ENCODE results near the gene POU2F3.
"Not testable (repeated sequence)": the region's sequence is repeated elsewhere in the genome, so short reads cannot be mapped to it uniquely, and the experiment has no call there.

POU2F3 gene

DNA sequence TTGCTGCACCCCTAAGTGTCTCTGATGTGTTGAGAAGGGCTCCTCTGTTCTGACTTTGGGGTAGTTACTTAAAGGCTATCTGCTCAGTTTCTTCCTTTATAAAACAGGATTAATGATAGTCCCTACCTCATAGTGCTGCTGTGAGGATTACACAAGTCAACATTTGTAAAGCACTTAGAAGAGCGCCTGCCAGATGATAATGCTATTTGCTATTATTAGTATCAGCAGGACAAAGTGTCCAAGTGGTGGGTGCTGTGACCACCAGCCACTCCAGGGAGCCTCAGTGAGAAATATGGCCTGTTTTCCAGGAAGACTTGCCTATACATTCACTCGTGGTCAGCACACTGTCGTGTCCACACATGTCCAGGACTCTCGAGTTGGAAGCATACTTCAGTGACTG lies 16.2 kb downstream of the POU2F3 start:
- no peak for DNase-seq

DNA sequence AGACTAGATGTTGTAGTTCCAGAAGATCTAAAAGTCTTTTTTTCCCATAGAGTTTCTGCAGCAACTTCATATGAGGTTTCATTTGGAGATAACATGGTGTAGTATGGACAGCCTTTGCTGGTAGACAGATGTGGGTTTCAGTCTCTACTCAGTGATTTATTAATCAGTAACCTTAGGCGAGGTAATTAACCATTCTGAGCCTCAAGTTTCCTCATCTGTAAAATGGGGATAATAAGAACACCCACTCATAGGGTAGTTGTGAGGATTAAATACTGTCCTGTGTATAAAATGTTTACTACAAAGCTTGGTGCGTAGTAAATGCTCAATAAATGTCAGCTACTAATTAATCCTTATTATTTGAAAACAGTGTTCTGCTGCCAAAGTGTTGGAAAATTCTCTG lies 16.8 kb downstream of the POU2F3 start:
- DNase-seq = no peak

DNA sequence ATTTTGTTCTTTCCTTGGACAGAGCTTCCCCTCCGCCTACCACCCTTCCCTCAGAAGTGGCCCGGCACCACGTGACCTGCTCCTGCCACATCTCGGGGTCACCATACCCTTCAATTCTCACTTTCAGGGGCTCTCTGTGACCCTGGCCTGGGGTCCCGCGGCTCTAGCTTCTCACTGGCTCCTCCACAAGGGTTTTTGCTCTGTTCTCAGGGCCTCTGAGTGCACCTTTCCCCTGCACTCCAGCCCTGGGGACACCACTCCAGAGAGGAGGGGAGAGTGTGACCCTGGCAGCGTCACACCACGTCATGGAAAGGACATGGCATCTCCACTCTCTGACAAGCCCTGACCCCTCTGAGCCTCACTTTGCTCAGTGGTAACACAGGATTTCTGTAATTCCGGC lies 17.4 kb downstream of the POU2F3 start:
- no peak for DNase-seq

DNA sequence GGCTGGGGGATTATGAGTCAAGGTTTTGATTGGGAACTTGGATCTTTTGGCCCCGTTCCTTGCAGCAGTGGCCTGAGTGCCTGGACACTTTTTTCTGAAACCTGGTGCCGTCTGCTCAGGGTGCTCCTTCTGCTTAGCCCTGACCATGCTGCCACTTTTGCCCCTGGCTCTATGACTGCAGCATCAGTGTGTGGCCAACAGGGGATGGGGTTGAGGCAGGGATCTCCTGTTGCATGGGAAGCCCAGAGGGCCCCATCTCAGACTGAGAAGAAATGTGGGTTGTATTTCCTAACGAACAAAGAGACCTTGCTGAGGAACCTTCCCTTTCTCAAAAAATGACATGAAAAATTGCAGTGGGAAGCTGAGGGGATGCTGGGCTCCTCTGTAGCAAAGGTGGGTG lies 18.7 kb downstream of the POU2F3 start:
- DNase-seq = no peak

DNA sequence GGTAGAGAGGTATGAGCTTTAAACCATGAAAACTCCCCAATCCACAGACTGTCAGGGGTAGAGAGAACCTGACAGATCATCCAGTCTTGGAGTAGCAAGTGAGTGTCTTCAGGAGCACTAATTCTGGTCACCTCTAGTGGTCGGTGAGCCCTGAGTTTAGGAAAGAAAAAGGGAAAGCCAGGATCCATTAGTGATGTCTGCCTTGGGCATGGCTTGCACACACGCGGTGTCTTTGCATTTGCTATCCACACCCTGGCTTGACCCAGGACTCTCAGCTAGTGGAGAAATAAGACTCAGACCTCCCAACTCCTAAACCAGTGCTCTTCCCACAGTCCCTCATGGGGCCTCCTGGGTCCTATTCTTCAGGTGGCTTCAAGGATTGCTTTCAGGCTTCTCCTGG lies 19.3 kb downstream of the POU2F3 start:
- no peak for DNase-seq

DNA sequence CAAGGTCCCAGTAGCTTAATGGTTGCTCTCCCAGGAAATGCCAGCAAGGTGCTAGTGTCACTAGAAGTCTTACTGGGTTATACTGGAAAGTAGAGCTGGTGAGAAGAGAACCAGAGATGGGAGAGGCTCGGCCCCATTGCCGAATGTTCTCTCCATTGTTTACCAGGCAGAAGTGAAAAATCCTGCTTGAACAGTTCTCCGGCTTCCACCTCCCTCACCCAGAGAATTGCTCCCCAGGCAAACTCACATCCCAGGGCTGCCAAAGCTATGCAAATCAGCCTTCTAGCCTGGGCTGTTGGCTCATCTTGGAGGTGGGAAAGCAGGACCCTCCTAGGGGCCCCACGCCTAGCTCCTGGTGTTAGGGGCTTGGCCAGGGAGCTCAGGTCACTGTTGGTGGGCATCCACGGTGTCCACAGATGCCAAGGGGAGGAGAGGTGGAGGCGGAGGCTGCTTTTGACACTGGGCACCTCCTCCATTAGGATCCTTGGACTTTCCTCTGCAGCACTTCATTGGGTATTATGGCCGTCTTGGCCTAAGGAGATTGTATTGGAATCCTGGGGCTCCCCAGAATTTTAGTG lies 20.1 kb downstream of the POU2F3 start:
- no peak for DNase-seq

DNA sequence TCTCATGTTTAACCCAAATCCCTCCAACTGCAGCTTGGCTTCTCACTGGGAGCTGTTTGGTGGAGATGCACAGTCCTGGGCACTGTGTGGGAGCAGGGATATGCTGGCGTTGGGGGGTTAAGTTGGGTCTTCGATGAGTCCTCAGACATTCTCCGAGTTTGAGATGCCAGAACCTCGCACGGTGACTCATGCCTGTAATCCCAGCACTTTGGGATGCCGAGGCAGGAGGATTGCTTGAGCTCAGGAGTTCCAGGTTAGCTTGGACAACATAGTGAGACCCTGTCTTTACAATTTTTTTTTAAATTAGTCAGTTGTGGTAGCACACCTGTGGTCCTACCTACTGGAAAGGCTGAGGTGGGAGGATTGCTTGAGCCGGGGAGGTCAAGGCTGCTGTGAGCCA lies 20.7 kb downstream of the POU2F3 start:
- DNase-seq = no peak

DNA sequence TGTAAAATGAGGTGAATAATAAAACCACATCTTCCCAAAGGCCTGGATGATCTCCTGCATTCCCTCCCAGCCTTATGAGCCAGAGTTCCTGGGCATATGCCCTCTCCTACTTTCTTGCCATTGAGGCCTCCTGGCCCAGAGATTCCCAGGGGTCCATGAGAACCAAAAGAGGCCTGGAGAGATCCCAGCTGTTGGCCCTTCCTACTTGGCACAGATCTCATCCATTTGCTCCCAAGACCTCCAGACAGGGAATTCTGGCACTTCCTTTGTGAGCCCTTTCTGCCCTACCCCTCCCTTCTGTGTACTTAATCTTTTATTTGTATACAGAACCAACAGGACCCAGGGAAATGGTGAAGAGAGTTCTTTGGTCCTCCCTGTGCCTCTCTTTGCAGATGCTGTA lies 21.4 kb downstream of the POU2F3 start:
- no peak for DNase-seq

DNA sequence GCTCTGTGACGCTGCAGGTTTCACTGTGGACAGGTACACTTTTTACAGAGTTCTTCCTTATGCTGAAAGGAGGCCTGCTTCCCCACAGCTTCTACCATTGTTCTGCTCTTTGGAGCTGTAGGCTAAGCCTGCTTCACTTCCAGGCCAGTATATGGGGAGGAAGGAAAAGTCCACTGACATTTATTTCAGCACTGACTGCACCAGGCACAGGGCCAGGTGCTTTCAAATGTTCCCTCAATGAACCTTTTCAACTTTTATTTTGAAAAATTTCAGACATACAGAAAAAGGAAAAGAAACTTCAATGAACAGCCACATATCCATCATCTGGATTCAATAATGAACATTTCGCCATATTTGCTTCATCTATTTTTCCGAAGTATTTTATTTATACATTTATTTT lies 22.0 kb downstream of the POU2F3 start:
- no peak for DNase-seq

DNA sequence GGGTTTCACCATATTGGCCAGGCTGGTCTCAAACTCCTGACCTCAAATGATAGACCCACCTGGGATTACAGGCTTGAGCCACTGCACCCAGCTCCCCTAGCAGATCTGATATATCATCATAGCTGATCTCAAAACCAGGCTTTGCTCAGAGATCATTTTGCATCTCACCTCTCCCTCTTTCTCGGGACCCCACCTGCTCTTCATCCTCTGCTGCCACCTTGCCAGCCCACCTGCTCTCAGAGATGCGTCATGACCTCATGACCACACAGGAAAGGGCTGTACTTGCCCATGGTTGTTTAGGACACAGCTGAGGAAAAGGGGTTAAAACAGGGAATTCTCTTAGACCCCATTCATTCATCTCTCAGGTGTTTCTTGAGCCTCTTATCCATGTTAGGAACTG lies 27.4 kb downstream of the POU2F3 start:
- no peak for DNase-seq

DNA sequence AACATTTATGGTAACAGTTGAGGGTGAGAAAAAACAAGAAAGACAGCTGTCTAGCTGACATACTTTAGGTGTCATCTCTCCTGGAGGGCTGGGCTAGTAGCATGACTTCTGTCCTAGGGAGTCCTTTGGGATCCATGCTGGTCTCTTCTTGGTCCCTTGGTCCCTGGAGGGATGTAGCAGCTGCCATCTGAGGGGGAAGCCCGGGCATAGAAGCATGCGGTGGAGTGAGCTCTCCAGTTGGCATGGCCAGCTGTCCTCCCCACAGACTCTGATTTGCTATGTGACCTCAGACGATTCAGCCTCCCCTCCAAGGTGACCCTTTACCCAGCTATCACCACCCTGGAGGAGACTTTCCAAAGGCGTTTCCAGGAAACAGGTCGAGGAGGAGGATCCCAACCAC lies 28.7 kb downstream of the POU2F3 start:
- DNase-seq = no peak

DNA sequence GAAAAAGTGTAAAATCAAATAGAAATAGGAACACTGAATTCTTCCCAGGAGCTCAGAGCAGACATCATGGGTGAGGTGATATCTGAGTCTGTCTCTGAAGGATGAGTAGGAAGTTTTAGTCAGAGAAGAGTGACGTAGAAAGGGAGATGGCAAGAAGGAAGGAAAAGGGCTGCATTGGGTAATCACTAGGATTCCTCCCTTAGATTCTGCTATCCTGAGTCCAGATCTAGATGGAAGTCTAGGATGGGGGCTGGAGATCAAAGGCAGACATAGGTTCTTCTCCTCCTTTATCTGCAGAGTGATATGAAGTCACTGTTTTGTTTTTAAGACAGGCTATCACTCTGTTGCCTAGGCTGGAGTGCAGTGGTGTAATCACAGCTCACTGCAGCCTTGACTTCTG lies 30.4 kb downstream of the POU2F3 start:
- DNase-seq = no peak

DNA sequence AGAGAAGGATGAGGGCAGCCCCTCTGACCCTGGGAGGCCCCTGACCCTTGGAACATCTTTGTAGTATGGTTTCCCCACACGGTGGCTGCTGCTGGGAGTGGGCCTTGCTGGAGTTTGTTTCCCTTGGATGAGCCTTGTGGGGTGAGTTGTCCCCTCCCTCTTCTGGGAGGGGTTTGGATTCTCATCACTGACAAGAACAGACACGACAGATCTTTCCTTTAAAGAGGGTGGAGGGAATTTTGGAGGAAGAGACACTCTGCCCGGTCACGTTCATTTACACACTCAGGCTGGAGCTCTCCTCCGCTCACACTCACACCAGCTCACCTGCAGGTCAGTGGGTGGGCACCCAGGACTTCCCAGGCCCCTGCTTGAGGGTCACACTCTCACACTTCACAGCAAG lies 31.7 kb downstream of the POU2F3 start:
- no peak for DNase-seq

DNA sequence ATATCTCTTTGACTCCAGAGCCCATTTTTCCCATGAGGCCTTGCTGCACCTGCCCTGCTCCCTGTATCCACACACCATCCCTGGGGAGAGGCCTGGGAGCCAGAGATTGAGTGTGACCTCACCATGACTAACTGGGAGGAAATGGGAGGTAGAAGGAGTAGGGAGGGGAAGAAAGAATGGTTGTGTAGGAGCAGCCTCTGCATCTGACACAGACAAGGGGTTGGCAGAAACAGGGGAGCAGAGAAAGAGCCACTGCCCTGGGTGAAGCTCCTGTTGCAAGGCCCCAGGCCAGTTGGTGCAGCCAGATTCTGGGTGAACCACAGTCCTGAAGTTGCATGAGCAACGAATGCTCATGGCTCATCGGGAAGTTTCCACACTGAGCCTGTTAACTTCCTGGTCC lies 32.4 kb downstream of the POU2F3 start:
- no peak for DNase-seq

DNA sequence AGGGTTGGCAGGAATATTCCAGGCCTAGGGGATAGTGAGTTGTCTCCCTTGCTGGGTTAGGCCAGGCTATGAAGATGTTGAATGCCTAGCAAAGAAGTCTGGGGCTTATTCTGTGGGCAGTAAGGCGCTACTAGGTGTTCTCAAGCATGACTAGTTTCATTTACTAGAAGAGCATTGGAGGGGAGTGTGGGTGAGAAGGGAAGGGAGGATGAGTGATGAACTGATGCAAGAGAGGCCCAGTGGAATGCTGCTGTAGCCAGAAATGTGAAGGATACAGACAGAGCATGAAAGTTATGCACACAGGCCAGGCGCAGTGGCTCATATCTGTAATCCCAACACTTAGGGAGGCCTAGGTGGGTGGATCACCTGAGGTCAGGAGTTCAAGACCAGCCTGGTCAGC lies 33.5 kb downstream of the POU2F3 start:
- DNase-seq = no peak

DNA sequence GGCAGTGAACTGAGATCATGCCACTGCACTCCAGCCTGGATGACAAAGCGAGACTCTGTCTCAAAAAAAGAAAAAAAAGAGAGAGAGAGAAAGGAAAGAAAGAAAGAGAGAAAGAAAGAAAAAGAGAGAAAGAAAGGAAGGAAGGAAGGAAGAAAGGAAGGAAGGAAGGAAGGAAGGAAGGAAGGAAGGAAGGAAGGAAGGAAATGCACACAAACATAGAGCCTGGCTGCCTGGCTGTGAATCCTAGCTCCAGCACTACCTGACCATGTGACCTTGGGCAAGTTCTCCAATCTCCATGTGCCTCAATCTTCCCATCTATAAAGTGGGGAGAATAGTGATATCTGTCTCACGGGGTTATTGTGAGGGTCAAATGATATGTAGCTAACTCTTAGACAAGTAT lies 34.0 kb downstream of the POU2F3 start:
- DNase-seq = not testable (repeated sequence)

DNA sequence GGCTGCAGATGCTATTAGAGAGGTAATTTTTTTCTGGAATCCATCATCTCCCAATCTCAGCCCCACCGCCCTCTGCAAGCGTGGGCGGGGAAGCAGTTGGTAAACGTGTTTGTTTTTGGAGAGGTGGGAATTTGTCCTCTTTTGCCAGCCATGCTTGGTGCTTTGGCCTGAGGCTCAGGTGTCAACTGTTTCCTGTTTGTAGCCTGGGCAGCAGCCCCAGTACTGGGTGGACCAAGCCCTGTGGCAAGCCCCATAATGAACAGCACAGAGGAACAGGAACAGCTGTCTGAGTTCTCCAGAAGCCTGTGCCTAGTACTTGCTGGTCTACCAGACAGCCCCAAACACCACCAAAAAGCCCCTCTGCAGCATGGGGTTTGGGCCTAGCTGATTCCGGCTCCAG lies 39.6 kb downstream of the POU2F3 start:
- no peak for DNase-seq

DNA sequence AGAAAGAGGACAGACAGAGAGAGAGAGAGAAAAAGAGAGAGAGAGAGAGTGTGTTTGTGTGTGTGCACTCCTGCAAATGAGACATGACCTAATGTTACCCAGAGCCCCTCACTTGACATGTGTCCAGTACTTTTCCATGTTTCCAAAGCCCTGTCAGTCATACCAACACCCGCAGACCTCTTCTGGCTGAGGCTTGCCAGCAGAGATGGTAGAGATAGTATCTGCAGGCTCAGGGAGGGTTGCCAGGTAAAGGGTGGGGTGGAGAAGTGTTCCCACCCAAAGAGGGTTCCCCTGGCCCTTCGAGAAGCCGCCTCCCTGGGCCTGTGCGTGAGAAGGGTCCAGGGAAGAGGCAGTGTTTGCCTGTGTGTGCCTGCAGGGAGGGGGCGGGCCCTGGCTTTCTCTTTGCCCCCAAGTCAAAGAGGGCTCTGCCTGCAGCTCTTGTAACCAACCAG lies 40.7 kb downstream of the POU2F3 start:
- DNase-seq = no peak

DNA sequence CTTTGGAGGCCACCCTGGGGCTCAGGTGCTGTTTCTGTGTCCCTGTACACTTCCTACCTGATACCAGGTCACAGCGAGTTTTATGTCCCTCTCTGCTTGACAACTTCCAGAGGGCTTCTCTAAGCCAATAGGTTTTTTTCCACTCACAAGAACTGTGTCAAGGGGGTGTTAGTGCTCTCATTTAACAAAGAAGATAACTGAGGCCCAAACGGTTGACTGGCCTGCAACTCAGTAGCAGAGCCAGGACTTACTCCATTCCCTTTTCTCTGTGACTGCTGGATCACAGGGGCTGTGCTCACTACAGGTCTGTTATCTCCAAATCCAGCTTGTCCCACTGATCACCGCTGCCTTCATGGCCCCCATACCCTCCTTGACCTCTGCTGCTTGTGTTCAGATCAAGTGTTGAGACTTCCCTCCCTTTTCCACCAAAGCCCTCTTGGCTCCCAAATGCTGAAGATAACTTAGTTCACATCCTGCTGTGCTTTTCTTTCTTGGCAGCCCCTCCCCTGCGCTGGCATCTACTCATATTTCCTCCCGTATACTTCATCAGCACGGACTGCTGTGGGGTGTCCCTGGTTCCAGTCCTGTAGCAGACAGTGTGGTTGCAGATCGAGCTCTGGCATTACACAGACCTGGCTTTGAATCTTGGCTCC lies 41.3 kb downstream of the POU2F3 start:
- no peak for DNase-seq

DNA sequence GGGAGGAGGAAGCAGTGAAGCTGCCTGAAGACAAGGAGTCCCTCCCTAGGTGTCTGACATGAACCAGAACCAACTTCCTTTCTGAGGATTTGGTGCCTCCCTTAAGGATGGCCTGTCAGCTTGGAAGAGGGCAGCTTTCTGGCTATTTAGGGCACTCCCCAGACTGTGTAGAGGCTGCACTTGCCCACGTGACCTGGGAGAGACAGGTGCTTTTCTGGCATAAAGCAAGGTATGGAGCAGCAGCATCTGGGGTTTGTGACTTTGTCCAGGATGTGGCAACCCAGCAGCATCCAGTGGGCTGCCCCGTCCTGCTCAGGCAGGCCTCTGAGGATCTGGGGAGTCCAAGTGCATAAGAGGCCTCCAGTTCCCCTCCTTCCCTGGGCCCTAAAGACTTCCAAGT lies 43.2 kb downstream of the POU2F3 start:
- no peak for DNase-seq

DNA sequence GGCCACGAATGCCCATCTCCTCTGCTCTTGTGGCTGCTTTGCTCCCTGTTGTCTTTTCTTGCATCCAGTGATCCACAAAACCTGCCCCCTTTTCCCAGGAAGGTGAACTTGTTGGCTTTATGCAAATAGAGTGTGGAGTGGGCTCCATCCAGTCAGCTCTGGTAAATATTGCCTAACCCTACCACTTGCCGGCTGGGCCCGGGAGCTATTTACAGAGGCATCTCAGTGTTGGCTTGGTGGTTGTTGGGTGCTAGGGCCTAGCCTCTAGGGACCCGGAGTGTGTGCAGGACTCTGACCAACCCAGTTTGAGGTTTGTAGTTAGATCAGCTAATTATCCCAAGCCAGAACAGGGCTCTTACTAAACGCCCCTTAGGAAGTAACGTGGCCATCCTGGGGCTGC lies 44.3 kb downstream of the POU2F3 start:
- DNase-seq = no peak

DNA sequence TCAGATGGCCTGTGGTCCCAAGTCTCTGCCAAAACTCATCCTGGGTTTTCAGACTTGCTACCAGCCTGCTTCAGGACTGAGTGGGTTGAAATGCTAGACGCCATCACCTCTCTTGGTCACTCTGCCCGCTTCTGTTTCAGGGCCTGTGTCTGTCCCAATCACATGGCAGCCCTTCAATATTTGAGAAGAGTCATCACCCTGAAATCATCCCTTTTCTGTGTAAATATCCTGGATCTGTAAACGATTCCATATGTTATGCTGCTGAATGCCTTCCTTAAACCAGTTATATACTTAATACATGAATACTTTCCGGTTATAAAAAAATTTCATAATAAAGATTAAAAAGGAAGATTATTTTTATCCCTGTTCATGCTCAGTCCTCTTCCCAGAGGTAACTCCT lies 45.3 kb downstream of the POU2F3 start:
- no peak for DNase-seq

DNA sequence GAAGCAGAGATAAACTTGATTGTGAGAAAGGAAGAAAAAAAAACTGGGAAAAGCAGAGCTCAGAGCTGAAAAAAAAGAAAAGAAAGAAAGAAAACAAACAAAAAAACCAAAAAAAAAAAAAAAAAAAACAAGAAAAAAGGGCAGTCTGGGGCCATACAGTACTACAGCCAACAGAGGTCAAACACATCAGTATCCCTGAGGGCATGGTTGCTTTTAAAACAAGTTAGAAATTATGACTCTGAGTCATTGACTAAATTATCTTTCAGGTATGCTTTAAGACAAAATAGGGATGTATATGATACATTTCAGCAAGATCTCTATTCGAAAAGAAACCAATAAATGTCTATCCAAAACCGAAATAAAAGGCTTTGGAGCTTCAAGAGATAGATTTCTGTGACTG lies 48.1 kb downstream of the POU2F3 start:
- no peak for DNase-seq

DNA sequence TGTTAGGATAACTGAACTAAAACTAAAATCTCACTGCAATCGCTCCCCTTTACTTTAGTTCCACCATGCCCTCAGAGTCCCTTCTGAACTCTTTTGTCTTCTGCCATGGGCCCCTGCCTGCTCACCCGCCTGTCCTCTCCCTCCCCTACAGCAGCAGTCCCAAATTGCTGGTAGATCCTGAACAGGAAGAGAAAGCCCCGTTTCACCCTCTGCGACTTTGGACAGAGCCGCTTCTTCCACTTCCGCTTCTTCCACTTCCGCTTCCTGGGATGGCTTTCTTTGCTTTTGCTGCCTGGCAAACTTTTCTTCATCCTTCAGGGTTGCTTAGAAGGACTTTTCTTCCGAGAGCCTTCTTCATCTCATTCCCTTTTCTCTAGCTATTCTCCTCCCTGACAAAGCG lies 49.5 kb downstream of the POU2F3 start:
- DNase-seq = no peak

DNA sequence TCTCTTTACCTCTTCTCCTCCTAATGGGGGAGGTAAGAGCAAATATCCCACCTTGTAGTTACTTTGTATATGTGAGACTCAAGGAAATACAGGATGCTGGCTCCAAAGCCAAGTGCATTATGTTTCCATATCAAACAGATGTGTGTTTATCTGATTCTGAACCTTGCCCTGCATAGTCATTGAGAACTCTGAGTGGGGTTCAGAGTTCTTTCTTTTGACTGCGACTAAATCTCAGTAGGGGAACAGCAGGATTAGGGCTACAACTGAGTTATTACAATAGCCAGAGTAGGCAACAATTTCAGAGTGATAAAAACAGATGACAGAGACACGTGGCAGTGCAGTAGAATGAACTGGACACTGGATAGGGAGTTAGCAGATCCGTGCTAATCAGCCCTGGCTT lies 51.0 kb downstream of the POU2F3 start:
- DNase-seq = no peak

All from CD4-positive, alpha-beta T cell treated with Interleukin-6 for 4 hours (primary cell).